Measurements from ENCODE around the gene IPO4. TPM values are rescaled to one million over a fixed set of nuclear protein-coding genes. Genes with fewer than 3 reads are reported as not detected.

The IPO4 gene
- total and polyA plus RNA-seq, 10 of the 15 experiments (the other 5 are each of a cell fraction or from before 2014, with no cell fraction given) = 7.8 to 139 (median 37.6) TPM

DNA sequence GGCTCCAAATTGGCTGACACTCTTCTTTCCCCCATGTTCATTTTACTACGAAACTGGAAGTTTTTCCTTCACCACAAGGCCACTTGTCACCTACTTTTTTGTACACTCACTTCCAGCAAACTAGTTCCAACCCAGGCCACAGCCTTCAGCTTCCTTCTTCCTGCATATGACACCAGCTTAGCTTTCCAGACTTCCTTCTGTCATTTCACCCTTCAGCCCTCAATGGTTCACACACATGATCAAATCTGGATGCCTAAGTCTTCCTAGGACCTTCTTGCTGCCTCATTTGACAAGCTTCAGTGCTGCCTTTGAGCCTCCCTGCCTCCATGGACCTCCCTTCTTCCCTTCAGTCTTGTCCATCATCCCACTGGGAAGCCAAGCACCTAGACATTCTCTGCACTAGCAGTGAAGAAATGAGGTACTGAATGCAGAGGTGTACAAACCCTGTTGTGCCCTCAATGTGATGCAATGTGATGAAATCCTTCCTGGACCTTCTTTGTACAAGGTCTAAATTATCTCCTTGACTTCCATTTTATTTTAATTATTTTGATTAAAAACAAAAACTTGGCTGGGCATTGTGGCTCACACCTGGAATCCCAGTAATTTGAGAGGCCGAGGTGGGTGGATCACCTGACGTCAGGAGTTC, 21.0 kb downstream of the IPO4 start (continued):
- TF ChIP-seq, protein P1, sequence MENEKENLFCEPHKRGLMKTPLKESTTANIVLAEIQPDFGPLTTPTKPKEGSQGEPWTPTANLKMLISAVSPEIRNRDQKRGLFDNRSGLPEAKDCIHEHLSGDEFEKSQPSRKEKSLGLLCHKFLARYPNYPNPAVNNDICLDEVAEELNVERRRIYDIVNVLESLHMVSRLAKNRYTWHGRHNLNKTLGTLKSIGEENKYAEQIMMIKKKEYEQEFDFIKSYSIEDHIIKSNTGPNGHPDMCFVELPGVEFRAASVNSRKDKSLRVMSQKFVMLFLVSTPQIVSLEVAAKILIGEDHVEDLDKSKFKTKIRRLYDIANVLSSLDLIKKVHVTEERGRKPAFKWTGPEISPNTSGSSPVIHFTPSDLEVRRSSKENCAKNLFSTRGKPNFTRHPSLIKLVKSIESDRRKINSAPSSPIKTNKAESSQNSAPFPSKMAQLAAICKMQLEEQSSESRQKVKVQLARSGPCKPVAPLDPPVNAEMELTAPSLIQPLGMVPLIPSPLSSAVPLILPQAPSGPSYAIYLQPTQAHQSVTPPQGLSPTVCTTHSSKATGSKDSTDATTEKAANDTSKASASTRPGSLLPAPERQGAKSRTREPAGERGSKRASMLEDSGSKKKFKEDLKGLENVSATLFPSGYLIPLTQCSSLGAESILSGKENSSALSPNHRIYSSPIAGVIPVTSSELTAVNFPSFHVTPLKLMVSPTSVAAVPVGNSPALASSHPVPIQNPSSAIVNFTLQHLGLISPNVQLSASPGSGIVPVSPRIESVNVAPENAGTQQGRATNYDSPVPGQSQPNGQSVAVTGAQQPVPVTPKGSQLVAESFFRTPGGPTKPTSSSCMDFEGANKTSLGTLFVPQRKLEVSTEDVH (IDR thresholded peaks at IDR 0.05; ENCODE audit: low read depth, partially characterized antibody) = no peak
- TF ChIP-seq SMAD5 (IDR thresholded peaks at IDR 0.05; ENCODE audit: low read depth) (peak; percentile 80), NFIC (IDR thresholded peaks at IDR 0.05; ENCODE audit: low read depth, low read length) (no peak), CBFB (IDR thresholded peaks at IDR 0.05; ENCODE audit: low read depth) (no peak), POLR2AphosphoS5 (IDR thresholded peaks at IDR 0.05; ENCODE audit: low read length) (peak; percentile 77)

DNA sequence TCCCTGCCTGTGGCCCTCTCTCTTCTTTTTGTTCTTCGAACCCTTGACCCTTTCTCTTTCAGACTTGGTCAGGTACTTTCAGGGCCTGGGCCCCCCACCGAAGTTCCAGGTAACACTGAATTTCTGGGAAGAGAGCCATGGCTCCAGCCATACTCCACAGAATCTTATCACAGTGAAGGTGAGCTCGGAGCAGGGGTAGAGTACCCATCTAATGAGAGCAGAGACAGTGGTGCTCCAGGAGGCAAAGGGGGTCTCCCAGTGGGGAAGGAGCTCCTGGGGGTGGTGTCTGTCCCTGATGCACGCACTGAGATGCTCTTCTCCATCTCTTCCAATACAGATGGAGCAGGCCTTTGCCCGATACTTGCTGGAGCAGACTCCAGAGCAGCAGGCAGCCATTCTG, 22.8 kb downstream of the IPO4 start:
- no peak for FAIRE-seq
- POLR2A ChIA-PET = interaction anchor here (1.0 kb wide), 1 partner anchor 30 kb away, joined by 3 read pairs; no protein-coding TSS in a partner anchor
- Histone ChIP-seq H3K27me3 (replicated peaks in 1 of 2; ENCODE audit: control insufficient read depth in 2 of 2, insufficient read depth in 2 of 2, low read length in 1 of 2) (no peaks in the 10 kb centered on the region), H2AFZ (ENCODE audit: control insufficient read depth, low read depth, low read length) (no peak overlapping the region), H4K20me1 (ENCODE audit: control insufficient read depth, insufficient read depth) (no peaks in the 10 kb centered on the region), H3K4me3 (no peak overlapping the region), H3K9me3 (replicated peaks; ENCODE audit: control insufficient read depth, insufficient read depth, low read length) (no peaks in the 10 kb centered on the region), H3K9ac (ENCODE audit: control insufficient read depth, insufficient read depth, low read length) (no peak overlapping the region), H3K4me1 (ENCODE audit: control insufficient read depth, insufficient read depth, low read length) (peaks cover 29% of the 10 kb centered on the region), H3K36me3 (ENCODE audit: control insufficient read depth in 2 of 2, insufficient read depth in 2 of 2, low read length in 1 of 2) (peaks cover 30 to 49% of the 10 kb centered on the region in 2 experiments), H3K79me2 (ENCODE audit: control insufficient read depth, insufficient read depth, low read length) (peaks cover 43% of the 10 kb centered on the region), H3K4me2 (ENCODE audit: control insufficient read depth, insufficient read depth) (peak overlapping the region; percentile 7; the same call in 1 of the 2 replicates), H3K27ac (ENCODE audit: control insufficient read depth, insufficient read depth) (no peak overlapping the region)
- DNase-seq (ENCODE audit: low read depth, low spot score) = no peak
- CTCF ChIA-PET = no interaction called here
- whole genome bisulfite sequencing (ENCODE audit: insufficient coverage, insufficient replicate concordance, low lambda C conversion rate, missing lambda C conversion rate) = 96% methylated on average over 4 of the region's 5 CpGs
- in situ Hi-C loops (cut with MboI) (no loop called here), intact Hi-C loops (cut with micrococcal nuclease; ENCODE audit: unreplicated experiment) (no loop called here)
- no peak for TF ChIP-seq HCFC1 (IDR thresholded peaks at IDR 0.05; ENCODE audit: low read length)
- no peak for TF ChIP-seq NFYB (IDR thresholded peaks at IDR 0.05; ENCODE audit: insufficient read depth, low read depth, low read length)
- TF ChIP-seq POLR2AphosphoS5 (IDR thresholded peaks at IDR 0.05; ENCODE audit: low read length) = peak; percentile 61
- TF ChIP-seq SMAD5 (IDR thresholded peaks at IDR 0.05; ENCODE audit: low read depth) = no peak; the same call in 1 of the 2 replicates
- no peak for TF ChIP-seq FOS (IDR thresholded peaks at IDR 0.05; ENCODE audit: borderline replicate concordance, extremely low read depth, insufficient read length)
- TF ChIP-seq KLF5 (IDR thresholded peaks at IDR 0.05; ENCODE audit: partially characterized antibody) = no peak
- no peak for TF ChIP-seq LARP7 (IDR thresholded peaks at IDR 0.05)
- no peak for TF ChIP-seq SPI1 (IDR thresholded peaks at IDR 0.05; ENCODE audit: borderline replicate concordance, insufficient read depth, low read depth, low read length)
- BruUV-seq (replicated peaks) = no TSS peak
- RAD21 ChIA-PET (ENCODE audit: unreplicated experiment) = no interaction called here
- no peak for ATAC-seq
- SMC1A ChIA-PET (ENCODE audit: uncharacterized antibody, unreplicated experiment) = no interaction called here

Data from GM12878 (cell line).